ENCODE measurements around the gene ABCC12.

DNA sequence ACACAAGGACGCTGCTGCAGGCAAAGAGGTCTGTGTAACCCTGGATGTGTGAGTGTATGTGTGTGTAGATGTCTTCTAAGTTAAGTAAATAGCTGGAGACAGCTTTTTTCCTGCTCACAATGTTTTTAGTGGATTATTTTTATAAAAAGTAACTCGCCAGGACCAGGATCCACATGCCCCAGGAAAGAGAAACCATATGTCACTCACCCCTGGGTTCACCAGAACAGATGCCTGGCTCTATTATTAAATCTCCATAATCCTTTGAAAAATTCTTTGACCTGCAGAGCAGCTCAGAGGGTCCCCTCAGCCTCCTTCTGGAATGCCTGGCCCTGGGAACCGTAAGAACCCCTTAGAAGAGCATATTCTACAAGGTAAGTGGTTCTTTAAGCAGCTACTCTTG, 18.0 kb downstream of the ABCC12 start:
- TF ChIP-seq POLR2A (IDR thresholded peaks at IDR 0.05; ENCODE audit: low read depth, low read length) = no peak
- no peak for TF ChIP-seq TAF1 (IDR thresholded peaks at IDR 0.05; ENCODE audit: low read depth, low read length)
- no peak for TF ChIP-seq POLR2AphosphoS5 (IDR thresholded peaks at IDR 0.05; ENCODE audit: low read depth, low read length)
- TF ChIP-seq SPI1 (IDR thresholded peaks at IDR 0.05; ENCODE audit: low read depth, low read length) = no peak
- TF ChIP-seq POU2F2 (IDR thresholded peaks at IDR 0.05; ENCODE audit: low read depth, low read length) = no peak
